NCI-H2107 treated with DMSO at 0.1 percent for 48 hours (cell line): Measurements from ENCODE around the gene TESMIN.

ENCODE experiments used
- DNase-seq: peaks from one replicate; lab custom pipeline; 2025; ENCODE audit not compliant: unreplicated experiment; lab: John Stamatoyannopoulos, UW

Gene TESMIN

DNA sequence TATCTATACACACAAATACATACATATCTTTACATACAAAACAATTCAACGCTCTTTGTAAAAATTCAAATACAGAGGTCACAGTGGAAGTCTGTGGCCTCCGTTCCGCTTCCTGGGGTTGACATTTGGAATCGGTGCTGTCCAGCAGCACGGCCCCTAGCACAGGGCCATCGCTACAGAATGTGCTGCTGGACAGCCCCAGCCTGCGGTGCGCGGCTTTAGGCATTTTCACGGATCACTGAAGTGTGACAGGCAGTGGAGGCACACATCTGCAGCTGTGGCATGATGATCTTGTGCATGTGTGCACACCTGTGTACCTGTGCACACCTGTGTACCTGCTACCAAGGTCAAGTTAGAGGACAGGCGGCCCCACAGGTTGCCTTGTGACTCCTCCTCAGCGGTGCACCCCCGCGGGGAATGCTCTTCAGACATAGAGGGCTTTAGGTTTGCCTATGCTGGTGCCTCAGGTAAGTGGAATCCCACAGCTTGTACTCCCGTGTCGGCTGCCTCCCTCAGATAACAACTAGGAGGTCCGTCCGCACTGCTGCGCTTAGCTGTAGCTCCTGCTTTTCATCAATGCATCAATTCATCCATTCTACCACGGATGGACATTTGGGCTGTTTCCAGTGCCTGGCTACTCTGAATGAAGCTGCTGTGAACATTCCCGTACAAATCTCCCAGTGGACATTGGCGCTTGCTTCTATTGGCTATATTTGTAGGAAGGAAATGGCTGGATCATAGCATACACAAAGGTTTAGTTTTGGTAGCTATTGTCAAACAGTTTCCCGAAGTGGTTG, 37.1 kb downstream of the TESMIN start:
- no peak for DNase-seq

DNA sequence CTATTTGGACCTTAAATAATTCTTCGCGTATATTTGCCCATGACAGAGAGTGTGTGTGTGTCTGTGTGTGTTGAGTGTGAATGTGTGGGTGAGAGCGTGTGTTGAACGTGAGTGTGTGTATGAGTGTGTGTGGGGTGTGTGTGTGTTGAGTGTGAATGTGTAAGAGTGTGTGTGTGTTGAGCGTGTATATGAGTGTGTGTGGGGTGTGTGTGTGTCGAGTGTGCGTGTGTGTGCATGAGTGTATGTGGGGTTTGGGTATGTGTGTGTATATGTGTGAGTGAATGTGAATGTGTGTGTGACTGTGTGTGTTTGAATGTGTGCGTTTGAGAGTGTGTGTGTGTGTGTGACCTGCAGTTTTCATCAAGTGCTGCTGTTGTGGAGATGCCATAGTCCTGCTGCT, 40.2 kb downstream of the TESMIN start:
- no peak for DNase-seq

DNA sequence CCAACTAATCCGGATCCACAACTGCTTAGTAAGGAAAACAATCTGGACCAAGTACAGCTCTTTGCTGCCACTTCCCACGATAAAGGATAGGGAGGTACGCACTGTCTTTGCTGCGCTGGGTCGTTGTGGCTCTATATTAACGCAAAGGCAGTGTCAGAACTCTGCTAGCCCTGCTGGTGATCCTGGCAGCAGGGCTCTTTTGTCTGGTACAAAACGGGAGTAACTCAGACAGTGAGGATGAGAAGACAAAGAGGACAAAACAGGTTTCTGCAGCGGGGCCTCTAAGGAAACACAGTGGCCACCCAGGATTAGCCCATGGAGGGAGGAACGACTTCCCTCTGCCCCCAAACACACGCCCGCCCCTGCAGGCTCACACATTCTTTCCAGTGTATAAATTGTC, 40.9 kb downstream of the TESMIN start:
- no peak for DNase-seq

DNA sequence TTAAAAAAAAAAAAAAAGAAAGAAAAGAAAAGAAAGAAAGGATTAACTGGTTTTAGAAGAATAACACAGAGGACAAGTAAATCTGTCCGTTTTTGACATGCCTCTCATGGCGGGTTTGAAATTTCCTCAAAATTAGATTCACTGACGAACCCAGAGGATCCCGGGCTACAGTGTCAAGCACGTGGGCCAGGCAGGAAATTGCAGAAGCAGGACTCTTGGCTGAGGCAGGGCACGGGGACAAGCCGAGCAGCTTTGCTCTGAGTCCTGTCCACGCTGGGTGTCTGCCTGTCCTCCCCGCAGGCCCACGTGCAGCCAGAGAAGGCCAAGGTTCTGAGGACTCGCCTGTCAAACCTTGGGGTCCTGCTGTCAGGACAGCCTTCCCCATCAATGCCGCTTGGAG, 42.3 kb downstream of the TESMIN start:
- no peak for DNase-seq

DNA sequence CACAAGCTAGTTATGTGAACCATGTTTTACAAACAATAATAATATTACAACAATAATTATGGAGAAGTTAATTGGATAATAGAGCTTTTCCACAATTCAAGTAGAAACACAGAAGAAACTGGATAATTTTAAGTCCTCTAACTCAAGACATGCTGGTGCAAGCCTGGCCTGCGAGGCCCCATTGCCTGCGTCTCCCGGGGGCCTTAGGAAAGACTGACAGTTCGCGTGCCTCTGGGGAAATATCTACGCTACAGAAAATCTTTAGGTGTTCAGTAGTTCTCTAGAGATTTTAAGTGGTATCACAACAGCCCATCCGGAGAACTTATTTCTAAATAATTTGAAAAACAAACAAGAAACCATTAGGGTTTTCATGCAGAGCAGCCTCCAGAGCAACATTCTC, 43.8 kb downstream of the TESMIN start:
- DNase-seq: no peak

DNA sequence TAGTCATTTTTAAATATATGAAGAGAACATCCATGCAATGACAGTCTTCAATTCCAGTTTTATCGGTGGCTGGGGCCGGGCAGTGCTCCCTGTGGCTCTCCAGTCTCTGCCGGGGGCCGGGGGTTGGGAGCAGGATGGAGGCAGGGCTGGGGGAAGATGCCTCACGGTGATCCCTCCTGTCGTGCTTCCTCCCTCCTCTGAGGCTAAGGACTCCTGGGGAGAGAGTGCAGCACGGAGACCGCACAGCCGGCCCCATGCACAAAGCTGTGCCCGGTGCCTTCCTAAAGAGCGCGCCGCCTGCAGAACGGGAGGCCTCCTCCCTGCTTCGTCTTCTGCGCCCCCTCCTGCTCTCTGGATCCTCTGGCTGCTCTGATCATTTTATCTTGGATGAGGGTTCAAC, 46.4 kb downstream of the TESMIN start:
- no peak for DNase-seq

DNA sequence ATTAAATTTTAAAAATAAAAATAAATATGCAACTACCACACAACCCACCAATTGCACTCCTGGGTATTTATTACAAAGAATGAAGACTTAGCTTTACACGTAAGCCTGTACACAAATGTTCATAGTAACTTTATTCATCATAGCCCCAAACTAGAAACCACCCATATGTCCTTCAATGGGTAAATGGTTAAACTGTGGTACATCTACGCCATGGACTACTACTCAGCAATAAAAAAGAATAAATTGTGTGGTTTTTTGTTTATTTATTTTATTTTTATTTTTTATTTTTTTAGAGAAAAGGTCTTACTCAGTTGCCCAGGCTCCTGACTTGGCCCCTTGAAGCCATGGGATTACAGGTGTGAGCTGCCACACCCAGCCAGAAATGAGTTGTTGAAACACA, 52.3 kb downstream of the TESMIN start:
- no peak for DNase-seq

DNA sequence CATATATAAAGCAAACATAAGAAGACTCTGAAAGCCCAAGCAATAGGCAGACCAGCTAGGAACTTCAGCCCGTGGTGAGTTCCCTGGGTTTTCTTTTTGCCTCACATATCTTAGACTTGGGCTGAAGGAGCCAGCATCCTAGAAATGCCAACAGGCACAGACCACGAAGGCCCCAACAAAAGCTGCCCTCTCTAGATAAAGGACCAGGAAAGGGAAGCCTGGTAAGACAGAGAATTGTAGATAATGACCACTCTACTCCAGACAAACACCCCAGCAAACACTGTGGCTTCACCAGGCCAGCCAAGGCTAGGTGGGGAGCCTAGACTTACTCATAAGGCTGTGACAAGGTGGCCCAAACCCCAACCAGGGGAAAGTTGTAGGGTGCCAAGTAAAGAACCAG, 55.8 kb downstream of the TESMIN start:
- no peak for DNase-seq

DNA sequence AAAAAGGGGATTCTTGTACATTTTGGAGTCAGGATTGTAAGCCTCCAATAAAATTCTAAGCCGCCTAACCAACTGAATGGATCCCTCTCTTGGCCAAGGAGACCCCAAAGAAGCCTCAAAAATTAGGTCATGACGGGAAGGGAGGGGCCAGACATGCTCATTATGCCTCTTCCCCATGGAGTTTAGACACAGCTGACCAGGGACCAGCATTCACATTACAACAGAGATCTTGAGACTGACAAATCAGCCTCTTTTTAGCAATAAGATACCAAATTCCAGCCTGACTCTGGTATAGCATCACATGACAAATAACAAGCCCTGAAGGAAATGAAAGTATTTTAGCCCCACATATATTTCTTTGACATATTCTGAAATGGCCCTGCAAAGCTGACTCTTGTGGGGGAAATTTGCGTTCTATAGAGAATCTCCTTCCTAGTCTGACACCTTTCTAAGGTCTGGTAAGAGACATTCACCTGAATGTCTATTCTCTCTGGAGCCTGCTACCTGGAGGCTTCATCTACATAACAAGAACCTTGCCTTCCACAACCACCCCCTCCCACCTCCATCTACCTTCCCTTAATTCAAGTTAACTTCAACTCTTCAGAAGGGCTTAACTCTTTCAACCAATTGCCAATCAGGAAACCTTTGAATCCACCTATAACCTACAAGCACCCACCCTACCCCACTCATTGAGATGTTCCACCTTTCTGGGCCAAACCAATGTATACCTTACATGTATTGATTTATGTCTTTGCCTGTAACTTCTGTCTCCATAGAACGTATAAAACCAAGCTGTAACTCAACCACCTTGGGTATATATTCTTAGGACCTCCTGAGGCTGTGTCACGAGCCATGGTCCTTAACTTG, 56.7 kb downstream of the TESMIN start:
- no peak for DNase-seq

DNA sequence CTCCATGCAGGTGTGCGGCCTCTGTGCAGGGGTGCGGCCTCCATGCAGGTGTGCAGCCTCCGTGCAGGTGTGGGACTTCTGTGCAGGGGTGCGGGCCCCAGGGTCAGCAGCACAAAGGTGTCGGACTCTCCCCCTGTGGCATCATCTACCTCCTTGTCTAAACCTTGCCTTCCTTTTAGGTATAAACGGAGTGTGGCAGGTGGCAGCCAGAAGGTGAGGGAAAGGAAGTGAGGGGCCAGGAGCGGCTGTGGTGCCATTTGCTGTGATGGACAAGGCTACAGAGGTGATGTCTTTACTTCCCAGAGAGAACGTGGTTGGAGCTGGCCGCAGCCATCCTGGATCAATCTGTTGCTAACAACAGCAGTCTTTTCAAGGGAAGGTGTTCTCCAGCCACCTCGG, 57.8 kb downstream of the TESMIN start:
- DNase-seq: no peak

DNA sequence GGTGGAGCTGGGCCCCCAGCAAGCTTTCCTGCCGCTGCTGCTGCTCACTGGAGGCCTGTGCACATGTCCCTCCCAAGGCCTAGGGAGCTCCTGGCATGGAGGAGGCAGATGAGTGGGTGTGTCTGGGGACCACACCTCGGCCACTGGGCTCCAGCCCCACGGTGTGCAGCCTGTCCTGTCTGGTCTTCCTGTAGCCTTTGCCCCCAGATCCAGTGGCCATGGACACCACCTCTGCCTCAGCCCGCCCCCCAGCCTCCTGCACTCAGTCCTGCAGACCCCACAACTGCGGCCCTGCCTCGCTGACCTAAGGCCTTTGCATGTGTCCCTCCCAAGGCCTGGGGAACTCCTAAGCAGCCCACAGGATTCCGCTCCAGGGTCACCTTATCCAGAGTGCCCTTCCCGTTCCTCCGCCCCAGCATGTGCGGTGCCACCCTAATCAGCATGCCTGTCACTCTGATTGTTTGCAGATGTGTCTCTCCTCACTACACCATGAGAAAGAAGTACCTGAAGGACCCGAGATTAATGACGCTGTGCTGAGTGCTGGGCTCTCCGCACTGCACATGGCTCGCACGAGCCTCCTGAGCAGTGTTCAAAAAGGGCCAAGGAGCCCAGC, 58.3 kb downstream of the TESMIN start:
- no peak for DNase-seq

DNA sequence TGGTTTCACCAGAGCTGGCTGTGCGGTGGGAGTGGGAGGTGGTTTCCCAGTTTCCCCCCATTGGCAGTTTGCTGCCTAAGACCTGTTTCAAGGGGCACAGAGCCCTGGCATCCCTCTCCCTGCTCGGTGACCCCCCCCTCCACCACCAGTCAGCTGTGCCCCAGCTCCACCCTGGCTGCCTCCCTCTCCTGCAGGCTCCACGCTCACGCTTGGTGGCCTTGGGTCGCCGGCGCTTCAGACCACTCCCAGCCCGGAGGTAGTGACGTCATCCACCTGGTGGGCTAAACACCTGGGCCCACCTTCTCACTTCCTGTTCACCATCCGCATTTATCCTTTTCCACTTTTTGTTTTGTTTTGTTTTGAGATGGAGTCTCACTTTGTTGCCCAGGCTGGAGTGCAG, 59.2 kb downstream of the TESMIN start:
- DNase-seq: no peak

DNA sequence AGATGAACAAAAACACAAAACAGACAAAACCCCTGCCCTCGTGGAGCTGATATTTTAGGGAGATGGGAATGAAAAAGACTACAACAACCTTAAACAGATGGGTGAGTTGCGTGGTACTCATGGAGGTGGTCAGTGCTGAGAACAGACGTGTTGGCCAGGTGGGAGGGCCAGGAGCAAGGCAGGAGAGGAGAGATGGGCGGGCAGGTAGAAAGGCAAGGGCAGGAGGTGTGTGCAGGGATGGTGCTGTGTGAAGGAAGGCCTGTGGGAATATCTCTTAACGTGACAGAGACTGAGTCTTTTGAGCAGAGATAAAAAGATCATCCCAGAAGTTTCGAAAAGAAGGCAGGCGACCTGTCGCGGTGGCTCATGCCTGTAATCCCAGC, 59.9 kb downstream of the TESMIN start:
- DNase-seq: no peak

DNA sequence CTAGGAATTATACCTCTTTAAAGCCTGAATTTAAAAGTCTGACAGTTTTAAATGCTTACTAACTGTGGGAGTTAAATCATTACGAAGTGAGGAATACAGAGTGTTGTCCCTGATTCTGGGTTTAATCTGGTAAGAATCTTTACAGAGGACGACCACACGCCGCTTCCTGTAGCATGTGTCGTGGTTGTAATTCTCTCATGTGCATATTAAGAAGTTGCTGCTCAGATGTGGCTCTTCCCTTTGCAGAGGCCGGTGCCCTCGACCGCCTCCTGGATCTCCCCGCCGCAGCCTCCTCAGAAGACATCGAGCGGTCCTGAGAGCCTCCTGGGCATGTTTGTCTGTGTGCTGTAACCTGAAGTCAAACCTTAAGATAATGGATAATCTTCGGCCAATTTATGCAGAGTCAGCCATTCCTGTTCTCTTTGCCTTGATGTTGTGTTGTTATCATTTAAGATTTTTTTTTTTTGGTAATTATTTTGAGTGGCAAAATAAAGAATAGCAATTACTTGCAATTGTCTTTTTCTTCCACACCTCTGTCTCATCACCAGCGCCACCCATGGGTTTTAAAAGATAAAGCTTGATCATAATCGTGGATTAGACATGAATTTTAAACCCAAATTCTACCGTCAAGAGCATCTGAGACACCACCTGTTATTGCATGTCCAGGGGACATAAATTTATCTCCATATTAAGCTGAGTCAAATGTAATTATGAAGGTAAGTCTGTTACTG, 60.5 kb downstream of the TESMIN start:
- DNase-seq: no peak

DNA sequence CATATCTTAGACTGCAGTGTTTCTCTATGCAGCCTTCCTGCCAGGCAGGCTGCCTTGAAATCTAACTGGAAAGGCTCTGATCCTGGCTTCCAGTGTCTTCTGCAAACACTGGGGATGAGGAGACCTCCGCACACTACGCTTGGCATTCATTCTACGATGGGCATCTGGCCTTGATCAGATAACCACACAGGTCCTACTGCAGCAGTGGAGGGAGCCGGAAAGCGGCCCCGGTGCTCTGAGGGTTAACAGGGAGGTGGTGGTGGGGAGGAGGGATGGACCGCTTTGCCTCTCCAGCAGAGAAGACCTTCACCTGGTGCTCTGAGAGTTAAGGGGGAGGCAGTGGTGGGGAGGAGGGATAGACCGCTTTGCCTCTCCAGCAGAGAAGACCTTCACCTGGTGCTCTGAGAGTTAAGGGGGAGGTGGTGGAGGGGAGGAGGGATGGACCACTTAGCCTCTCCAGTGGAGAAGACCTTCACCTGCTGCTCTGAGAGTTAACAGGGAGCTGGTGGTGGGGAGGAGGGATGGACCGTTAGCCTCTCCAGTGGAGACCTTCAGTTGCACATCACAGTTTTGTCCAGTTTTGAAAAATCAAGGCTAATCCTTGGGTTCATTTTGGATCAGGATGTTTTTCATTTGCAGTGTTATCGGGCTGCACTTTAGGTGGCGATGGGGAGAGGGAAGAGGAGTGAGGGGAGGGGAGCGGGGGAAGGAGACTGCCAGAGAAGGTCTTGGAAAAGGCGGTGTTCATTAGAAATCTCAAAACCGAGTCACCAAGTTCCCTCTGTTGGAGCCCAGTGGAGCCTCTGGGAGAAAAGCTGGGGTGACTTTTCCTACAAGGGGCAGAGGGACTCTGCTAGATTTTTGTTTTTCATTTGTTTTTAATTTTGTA, 61.3 kb downstream of the TESMIN start:
- no peak for DNase-seq

DNA sequence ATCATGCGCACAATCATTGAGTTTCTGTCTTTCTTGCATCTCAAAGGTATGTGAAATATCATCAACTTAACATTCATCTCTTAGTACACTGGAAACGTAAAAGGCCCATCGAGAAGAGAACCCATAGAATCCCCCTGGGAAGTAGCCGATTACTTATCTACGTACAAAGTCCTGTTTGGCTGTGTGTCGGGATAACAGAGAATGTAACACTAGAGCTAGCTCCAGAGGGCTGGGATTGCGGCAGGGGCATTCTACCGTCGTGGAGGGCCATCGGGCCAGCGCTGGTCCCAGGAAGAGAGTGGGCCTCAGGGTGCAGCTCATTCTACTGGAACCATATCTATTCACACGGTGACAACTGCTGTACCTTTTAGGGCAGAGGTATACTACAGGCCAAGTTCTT, 62.4 kb downstream of the TESMIN start:
- no peak for DNase-seq

DNA sequence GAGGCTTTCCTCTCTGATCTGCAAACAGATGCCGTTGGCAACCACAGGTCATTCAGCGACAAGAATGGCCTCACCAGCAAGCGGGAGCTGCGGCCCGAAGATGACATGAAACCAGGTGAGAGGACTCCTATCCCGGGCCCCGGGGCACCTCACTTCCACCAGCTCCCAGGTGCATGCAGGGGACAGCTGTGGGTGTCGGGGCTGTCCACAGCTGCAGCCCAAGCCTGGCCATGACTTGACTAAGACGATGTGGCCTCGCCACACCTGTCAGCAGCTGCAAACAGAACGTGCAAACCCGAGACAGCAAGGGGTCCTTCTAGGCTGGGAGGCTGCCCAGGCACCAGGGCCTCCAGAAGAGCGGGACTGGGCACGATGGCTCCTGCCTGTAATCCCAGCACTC, 63.3 kb downstream of the TESMIN start:
- no peak for DNase-seq

DNA sequence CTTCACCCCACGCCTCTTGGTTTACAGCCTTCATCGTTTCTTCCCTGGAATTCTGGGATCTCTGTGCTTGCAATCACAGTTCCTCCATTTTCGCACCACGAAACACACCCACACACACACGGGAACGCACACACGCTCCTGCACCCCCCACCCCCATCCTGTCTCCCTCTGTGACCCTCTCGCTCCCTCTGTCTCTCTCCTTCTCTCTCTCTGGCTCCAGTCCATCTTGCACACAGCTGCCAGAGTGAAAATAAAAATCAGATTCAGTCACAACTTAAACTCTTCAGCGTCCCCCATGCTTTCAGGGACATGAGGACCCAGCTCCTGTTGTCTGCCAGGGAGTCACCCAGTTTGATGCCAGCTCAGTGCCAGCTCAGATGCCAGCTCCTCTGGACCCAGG, 64.0 kb downstream of the TESMIN start:
- no peak for DNase-seq

DNA sequence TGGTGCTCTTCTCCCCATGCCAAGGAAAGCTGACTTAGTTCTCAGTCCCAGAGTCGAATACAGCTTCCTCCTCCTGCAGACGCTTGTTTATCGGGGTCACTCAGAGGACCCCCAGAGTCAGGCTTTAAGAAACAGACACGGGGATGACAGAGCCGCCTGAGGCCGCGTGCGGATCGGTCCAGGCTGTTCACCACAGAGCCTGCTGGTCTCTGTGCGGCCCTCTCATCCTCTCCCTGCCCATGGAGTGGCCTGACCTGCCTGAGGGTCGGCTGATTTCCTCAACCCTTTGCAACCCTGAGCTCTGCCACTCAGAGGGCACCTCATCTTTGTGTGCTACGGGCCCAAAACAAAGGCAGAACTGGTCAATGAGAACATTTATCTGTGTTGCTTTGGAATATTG, 64.8 kb downstream of the TESMIN start:
- no peak for DNase-seq

DNA sequence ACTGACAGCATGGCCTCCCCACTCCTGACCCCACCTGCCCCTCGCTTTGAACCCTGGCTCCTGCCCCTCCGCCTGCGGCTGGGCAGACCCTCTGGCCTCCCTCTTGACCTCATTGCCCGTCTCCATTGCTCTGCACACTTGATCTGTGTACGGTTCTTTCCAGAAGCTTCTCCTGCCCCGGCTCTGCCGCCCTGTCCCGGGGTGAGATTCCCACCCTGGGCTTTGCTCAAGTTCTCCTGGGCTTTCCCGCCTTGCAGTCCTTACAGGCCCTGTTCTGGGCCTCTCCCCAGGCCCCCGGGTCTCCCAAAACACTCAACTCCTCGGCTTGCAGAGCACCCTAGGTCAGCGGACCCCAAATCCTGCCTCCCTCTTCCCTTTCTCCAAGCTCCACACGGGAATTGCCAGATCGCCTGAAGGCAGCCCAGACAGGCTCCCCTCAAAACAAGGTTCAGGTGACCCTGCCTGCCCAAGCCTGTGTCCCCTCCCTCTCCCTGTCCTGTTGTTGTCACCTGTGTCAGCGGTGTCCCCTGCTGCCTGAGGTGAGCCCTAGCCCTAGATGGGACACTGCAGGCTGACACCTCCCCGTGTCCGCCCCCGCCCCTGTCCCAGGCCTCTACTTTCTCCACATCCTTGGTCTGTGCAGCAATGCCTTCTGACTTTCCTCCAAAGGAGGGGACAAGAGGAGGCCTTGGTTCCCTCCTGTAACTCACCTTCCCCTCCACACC, 65.5 kb downstream of the TESMIN start:
- no peak for DNase-seq
